GM19372 (cell line): ENCODE data around the gene RBM19.

ENCODE experiments used
- ATAC-seq: cut with Tn5 transposase; IDR thresholded peaks from one replicate; pipeline ENCODE4 v1.9.1; 2021; ENCODE audit warnings: mild to moderate bottlenecking, low read depth, moderate library complexity; ENCODE audit not compliant: unreplicated experiment

RBM19 gene

DNA sequence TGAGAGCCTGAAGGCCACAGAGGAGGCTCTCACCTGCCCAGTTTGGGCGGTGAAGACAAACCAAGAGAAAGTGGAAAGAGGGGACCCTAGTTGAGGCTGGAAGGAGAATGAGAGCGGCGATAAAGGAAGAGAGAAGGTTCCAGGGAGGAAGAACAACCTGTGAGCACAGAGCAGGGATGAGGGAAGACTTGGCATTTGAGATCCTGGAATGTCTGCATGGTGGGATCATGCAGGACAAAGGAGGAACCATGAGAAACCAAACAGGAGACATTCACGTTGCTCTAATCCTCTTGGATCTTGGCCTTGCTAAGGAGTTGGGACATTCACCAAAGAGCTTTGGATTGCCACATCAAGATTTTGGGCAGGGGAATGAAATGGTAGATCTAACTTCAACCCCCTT, 22.9 kb upstream of the RBM19 start:
- ATAC-seq: no peak

DNA sequence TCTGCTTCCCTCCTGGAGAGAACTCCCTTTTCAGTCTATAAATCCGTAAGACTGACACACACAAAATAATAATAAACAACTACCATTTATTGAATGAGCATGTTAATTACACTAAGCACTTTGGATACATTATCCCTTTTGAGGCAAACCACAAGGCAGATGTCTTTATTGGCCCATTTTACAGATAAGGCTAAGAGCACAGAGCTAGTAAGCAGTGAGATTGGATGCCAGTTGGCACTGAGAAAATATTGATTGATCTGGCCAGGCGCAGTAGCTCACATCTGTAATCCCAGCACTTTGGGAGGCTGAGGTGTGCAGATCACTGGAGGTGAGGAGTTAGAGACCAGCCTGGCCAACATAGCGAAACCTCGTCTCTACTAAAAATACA, 21.9 kb upstream of the RBM19 start:
- ATAC-seq: no peak

DNA sequence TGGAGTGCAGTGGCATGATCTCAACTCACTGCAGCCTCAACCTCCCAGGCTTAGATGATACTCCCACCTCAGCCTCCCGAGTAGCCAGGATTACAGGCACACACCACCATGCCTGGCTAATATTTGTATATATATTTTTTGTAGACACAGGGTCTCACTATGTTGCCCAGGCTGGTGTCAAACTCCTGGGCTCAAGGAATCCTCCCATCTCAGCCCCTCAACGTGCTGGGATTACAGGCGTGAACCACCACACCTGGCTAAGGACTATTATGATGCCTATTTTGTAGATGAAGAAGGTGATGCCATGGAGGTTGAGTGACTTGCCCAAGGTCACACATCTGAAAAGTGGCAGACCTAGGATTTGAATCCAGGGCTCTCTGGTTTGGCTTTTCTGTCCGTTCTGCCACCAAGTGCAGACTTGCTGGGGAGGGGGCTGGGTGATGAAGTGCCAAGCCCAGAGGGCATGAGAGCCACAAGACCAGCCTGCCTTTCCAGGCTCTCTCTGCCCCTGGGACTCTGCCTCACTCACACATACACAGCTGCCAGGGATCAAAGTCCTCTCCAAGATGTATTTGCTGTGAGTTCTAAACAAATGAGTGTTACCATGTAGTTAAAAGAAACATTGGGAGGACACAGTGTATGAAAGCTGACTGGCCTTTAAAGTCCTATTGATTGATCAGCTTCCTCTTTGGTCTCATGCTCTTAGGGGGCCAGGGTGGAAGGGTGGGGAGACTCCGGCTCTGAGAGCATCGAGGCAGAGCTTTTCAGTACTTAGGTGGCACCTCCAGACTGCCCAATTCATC, 21.3 kb upstream of the RBM19 start:
- ATAC-seq: no peak

DNA sequence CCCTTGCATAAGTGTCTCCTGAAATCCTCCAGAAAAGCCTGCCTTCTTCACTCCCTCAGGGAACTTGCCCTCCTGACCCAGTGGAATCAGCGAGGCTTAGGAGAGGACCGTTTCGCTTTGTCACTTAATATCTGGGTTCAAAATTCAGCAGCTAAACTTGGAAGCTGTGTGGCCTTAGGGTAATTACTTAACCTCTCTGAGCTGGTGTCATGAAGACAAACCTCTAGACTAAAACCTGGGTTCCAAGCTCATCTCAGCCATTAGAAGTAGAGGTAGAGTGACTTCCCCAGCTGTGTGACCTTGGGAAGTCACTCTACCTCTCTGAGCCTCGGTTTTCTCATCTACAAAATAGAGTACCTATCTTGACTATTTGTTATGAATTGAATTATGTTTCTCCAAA, 18.3 kb upstream of the RBM19 start:
- no peak for ATAC-seq

DNA sequence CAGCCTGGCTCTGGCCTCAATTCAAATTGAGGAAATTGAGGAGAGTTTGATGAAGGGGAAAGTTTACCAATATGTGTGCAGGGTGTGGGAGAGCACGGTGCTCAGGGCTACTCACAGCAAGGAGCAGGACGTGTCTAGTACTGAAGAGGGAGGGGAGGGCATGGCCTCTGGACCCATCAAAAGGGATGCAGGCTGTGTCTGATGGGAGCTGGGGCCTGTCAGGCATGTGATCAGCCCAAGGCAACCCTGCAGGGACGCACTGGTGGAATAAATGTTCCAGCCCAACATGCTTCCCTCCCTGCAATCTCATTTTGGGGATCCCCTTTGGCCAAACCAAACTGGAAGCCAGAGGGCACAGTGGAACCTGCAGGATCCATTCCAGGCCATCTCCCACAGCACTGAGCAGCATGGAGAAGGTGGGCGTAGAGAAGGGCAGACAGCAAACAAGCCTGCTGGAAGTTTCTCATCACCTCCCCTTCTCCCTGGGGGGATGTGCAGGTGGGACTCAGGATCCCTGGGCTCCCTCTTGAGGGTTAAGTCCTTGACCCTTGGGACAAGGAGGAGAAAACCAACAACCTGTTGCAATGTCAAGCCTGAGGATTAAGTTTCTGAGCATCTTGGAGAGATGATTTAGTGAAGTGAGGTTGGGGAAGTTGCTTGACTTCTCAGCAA, 17.8 kb upstream of the RBM19 start:
- ATAC-seq: no peak

DNA sequence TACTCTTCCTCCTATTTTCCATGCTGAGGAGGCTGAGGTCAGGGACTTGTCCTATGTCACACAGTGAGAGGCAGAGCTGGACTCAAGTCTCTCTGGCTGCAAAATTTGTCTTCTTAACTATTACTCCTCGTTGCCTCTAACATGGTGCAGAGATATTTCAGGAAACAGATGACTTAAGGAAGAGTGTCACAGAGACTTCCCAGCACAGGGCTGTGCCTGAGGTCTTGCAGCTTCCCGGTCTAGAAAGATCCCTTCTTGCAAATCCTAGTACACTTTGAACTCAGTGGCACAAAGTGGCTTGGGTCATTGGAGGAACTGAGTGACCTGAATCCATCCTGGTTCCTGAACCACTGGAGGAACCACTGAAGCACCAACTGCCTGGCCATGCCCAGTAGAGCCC, 17.1 kb upstream of the RBM19 start:
- no peak for ATAC-seq

DNA sequence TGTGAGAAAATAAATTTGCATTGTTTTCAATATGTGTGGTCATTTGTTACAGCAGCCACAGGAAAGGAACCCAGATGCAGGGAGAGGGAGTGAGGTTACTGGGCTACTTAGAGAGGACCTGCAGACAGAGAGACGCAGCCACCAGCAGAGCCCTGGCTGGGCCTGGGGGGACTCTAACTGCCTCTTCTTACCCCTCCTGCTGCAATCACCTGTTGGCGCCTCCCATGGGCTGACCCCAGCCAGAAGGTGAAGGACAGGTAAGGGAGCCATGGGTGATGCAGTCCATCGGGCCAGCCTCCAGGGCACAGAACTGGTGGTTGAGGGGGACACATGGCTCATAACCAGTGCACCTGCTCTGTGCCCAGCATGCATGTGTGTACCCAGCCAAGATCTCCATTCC, 15.8 kb upstream of the RBM19 start:
- no peak for ATAC-seq

DNA sequence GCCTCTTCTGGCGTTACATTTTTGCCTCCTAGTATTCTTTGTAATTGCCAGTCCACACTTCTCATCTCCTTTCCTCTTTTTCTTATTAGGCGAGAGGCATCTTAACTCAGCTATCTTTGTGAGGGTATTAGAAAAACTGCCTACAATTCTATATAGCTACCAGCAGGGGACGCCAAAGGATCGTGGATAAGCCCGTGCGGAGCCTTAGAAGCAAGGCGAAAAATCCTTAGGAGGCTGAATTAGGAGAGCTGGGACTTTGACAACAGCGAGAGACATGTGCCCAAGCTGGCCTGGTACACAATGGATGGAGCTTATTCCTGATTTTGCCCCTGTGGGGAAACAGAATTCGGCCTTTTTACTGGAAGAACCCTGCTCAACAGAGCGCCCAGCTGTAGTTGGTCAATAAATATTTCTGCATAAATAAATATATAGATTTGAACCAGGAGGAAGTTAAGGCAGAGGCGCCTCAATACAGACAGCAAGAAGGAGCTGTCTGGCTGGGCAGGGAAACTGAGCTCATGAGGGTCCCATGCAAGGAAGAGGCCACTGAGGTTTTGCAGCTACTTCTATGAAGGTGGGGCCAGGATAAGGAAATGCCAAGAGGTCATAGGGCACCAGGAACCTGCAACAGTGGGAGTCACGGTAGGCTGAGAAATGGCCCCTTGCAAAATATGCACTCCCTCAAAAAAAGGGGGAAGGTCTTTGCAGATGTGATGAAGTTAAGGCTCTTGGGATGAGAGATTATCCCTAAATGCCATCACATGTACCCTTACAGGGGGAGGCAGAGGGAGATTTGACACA, 14.6 kb upstream of the RBM19 start:
- ATAC-seq: no peak

DNA sequence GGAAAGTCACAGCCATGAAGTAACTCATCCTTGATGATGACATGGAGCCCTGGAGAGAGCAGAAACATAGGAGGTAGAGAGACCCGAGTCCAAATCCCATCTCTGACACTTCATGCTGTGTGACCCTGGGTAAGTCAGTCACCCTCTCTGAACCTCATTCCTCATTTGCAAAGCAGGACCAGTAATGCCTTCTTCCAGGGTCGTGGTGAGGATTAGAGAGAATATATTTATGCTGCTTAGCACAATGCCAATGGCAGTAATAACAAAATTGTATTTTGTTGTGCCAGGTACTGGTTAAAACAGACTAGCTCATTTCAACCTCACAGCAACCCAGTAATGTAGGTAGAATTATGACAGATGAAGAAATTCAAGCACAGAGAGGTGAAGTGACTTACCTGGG, 13.9 kb upstream of the RBM19 start:
- ATAC-seq: no peak

DNA sequence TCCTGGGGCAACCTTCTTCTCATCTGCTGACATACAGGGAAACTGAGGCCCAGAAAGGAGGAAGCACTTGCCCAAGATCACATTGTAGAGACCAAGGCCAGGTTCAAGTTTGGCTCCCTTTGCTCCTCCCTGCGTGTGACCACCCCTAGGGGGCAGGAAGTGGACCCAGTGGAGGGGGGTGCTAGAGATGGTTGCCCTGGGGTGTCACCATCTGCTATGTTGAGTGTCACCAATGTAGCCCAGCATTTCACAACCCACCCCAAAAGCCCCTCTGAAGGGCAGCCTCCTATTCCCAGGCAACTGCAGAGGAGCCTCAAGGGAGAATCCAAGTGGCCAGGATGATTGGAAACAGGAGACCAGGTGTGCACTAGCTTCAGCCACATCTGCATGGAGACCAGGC, 12.0 kb upstream of the RBM19 start:
- no peak for ATAC-seq

DNA sequence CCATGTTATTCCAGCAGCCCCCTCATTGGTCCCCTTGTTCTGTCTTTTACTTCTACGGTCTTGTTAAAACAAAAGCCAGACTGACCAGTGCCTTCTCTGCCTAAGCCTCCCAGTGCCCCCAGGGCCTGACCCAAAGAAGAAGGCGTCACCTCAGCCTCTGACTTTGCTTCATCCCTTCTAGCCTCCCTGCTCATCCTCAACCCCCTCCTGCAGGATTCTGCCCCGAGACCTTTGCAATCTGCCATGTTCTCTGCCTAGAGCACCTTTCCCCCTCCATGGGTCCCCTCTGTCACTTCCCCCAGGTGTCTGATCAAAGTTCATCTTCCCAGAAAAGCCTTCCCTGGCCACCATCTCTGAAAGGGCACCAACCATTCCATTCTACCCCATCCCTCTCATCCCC, 7.9 kb upstream of the RBM19 start:
- no peak for ATAC-seq

DNA sequence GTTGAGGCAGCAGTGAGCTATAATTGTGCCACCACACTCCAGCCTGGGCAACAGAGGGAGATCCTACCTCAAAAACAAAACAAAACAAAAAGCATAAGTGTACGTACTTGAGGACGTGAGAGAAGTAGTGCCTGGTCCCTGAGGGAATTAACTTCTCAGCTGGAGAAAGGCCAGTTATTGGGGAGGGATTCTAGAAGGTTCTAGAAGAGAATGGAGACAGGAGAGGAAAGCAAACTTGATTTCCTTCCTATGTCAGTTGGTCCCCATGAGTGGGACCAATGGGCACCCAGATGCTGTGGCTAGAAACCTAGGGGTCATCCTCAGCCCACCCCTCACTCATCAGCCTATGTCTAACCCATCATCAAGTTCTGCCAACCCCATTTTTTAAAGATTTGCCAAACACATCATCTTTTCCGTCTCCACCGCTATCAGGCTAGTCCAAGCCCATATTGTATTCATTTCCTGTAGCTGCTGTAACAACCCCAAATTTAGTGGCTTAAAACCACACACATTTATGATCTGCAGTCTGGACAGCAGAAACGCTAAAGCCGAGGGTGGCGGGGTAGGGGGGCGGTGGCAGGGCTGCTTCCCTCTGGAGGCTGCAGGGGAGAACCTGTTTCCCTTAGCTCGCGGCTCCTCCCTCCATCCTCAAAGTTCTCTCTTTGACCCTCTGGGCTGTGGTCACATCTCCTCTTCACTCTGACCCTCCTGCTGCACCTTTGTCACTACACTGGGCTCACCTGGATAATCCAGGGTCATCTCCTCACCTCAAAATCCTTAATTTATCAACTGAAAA, 7.2 kb upstream of the RBM19 start:
- no peak for ATAC-seq

DNA sequence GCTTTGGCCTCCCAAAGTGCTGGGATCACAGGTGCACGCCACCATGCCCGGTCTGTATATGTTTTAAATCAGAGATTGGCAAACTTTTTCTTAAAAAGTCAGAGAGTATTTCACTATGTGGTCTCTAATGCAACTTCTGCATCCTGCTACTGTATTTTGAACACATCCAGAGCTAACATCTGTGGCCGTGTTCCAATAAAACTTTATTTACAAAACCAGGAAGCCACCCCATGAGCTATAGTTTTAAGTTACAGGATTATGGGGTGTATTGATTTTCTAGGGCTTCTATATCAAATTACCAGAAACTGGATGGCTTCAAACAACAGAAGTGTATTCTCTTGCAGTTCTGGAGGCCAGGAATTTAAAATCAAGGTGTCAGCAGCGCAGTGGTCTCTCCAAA, 5.3 kb upstream of the RBM19 start:
- ATAC-seq: no peak

DNA sequence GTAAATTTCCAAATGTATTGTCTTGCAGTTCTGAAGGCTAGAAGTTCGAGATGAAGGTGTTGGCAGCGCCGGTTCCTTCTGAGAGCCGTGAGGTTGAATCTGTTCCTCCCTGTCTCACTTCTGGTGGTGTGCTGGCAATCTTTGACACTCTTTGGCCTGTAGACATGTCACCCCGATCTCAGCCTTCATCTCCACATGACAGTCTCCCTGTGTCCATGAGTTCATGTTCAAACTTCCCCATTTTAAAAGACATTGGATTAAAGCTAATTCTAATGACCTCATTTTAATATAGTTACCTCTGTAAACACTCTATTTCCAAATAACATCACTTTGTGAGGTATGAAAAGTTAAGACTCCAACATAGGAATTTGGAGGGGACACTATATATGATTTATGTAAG, 4.1 kb upstream of the RBM19 start:
- ATAC-seq: no peak

DNA sequence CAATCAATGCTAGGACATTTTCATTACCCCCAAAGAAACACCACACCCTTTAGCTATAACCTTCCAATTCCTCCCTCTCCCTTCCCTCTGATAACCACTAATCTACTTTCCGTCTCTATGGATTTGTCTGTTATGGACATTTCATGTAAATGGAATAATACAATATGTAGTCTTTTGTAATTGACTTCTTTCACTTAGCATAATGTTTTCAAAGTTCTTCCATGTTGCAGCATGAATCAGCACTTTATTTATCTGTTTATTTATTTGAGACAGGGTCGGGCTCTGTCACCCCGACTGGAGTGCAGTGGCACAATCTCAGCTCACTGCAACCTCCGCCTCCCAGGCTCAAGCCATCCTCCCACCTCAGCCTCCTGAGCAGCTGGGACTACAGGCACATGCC, 1.2 kb upstream of the RBM19 start:
- no peak for ATAC-seq

DNA sequence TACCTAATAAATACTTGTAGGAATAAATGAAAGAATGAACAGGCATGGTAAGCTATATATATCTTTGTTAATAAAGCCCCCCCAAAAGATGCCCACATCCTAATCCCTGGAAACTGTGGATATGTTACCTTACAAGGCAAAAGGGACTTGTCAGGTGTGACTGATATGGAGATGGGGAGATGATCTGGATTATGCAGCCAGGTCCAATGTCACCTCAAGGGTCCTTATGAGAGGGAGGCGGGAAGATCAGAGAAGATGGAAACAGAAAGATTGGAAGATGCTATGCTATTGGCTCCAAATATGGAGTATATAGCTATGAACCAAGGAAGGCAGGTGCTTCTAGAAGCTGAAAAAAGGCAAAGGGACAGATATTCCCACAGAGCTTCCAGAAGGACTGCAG, 3.4 kb downstream of the RBM19 start:
- ATAC-seq: no peak

DNA sequence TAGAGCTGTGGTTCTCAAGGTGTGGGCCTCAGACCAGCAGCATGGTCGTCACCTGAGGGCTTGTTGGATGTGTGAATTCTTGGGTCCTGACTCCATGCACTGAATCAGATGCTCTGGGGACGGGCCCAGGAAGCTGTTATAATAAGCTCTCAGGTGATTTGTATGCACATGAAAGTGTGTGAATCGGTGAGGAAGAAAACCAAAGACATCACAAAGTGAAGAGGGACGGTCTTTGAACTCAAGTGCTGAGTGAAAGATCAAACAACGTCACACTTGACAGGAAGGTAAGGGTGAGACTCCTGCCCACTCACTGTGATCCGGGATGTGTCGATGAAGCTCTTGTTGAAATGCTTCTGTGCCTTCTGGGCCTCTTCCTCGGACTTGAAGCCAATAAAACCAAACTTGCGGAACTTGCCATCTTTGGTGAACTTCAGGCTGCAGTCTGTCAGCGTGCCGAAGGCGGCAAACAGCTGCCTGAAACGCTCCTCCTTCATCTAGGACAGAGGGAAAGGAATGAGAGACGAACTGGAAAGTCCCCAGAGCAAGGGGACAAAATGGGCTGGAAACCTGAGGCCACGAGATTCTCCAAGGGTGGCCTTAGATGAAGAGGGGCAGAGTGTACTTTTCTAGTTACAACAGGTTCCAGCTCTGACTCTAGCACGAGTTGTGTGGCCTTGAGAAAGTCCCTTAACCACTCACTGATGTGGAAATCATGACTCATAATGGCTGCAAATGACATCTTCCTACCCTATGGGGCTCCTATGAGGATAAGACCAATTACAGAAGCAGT, 4.0 kb downstream of the RBM19 start:
- ATAC-seq: no peak

DNA sequence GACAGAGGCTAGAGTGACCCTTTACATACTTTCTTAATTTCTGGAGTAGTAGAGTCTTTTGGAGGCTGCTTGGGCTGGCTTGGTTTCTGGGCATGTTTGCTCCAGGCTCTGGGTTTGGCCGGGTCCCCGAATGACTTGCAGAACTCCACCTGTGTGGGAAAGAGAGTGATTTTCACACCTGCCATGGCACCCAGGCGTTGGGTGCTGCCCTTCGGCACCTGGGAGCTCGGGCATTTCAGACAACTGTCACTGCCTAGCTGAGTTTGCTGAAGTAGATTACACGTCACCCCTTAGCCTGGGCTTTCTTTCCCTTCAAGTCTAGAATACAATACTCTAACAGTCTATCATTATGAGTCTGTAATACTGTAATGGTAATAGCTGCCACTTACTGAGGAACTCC, 6.1 kb downstream of the RBM19 start:
- ATAC-seq: no peak

DNA sequence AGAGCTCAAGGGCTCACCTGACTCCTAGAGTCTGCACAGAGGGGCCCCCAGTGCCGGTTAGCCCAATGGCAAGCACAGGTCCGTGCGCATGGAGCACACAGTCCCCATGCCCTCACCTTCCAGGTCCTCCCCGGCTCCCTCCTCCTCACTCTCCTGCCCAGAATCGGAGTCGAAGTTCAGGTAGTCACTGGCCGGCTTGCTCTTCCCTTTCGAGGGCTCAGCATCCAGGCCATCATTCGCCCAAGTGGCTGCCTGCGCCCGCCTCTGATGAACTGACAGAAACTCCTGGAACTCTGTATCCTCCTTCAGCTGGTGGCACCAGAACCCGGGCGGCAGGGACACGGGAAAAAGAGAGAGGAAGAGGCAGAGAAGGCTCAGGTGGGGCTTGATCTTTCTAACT, 7.0 kb downstream of the RBM19 start:
- no peak for ATAC-seq

DNA sequence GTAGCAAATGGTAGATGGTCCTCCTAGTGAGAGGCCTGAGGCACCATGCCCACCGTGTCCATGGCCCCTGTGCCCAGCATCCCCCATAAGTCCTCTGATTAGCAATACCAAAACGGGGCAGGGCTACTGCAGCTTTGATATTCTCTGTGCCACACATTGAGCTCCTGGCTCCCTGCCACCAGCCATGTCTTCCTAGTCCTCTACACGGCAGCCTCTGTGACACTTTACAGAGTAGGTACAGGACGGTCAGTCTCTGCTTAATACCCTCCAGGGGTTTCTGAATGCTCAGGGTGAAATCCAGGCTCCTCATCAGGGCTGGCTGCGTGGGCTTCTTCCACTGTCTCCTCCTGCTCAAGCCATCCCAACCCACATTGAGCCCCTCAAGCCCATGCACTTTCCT, 8.0 kb downstream of the RBM19 start:
- no peak for ATAC-seq
